ENCODE measurements around the gene RNF166.

- TF ChIP-seq POLR2A (IDR thresholded peaks at IDR 0.05), result no peak
- no peak for TF ChIP-seq CTCF (IDR thresholded peaks at IDR 0.05)
These were observed 58.8 kb downstream of the RNF166 start for GRCh38 chr16:88647178-88648070.
